GM12878 (cell line): ENCODE results near the gene ORAI3. TPM values are rescaled to one million over a fixed set of nuclear protein-coding genes. Genes with fewer than 3 reads are reported as not detected.

Experiments used
- ATAC-seq: fragments of 200-7000 bp; cut with Tn5 transposase; 3 replicates; pipeline ENCODE4 v1.9.1; 2020; ENCODE audit warnings: mild to moderate bottlenecking, moderate library complexity
- BruUV-seq: library from RNA; stranded (reverse); fragments of 400-500 nt; replicated peaks from 2 replicates; lab custom pipeline; 2021; lab: Mats Ljungman, UMichigan
- CTCF ChIA-PET: fragments of 300-600 bp; sonication (Branson Sonifier 250); formaldehyde crosslinking; extraction: SDS; loops from one replicate; lab custom pipeline; 2021; ENCODE audit warnings: inconsistent platforms; lab: Yijun Ruan, JAX
- POLR2A ChIA-PET: fragments of 350-600 bp; formaldehyde crosslinking; extraction: SDS; loops from one replicate; lab custom pipeline; 2021; ENCODE audit warnings: inconsistent platforms; lab: Charles Lee
- RAD21 ChIA-PET: fragments of 300-600 bp; sonication (Branson Sonifier 250); formaldehyde crosslinking; loops from one replicate; lab custom pipeline; 2023; ENCODE audit warnings: antibody characterized with exemption; ENCODE audit not compliant: unreplicated experiment; lab: Charles Lee
- SMC1A ChIA-PET: fragments of 300-600 bp; sonication (Branson Sonifier 250); formaldehyde crosslinking; loops from one replicate; lab custom pipeline; 2023; ENCODE audit not compliant: unreplicated experiment, uncharacterized antibody; lab: Charles Lee
- DNase-seq: peaks from one replicate; pipeline ENCODE4 v3.0.0-alpha.2; 2011; ENCODE audit warnings: low read depth, low spot score
- FAIRE-seq: peaks from 3 replicates; lab custom pipeline; 2011; peaks lifted over from hg19 to GRCh38; lab: Jason Lieb, UNC
- H2AFZ ChIP-seq: 2 replicates; pipeline ENCODE4 v1.6.0; 2011; ENCODE audit warnings: low read depth, low read length, control low read depth; ENCODE audit not compliant: control insufficient read depth
- H3K27ac ChIP-seq: 2 replicates; pipeline ENCODE4 v1.5.1; 2011; ENCODE audit warnings: control low read depth; ENCODE audit not compliant: control insufficient read depth, insufficient read depth
- H3K27me3 ChIP-seq, 2 experiments: replicated peaks in 1 of 2; 2 replicates each; pipeline versions ENCODE4 v1.6.0 to v1.6.1; 2011; ENCODE audit warnings: low read length in 1 of 2; ENCODE audit not compliant: control insufficient read depth in 2 of 2, insufficient read depth in 2 of 2
- H3K36me3 ChIP-seq, 2 experiments: 2 replicates each; pipeline ENCODE4 v1.5.1; 2011; ENCODE audit warnings: low read length in 1 of 2; ENCODE audit not compliant: control insufficient read depth in 2 of 2, insufficient read depth in 2 of 2
- H3K4me1 ChIP-seq: 2 replicates; pipeline ENCODE4 v1.6.1; 2011; ENCODE audit warnings: mild to moderate bottlenecking, low read length, moderate library complexity, mixed read lengths; ENCODE audit not compliant: control insufficient read depth, insufficient read depth
- H3K4me2 ChIP-seq: 2 replicates; pipeline ENCODE4 v1.6.0; 2011; ENCODE audit warnings: control low read depth; ENCODE audit not compliant: control insufficient read depth, insufficient read depth
- H3K4me3 ChIP-seq: fragments of 200-600 bp; sonication (generic); 2 replicates; pipeline ENCODE4 v1.5.1; 2016
- H3K79me2 ChIP-seq: 2 replicates; pipeline ENCODE4 v1.6.0; 2011; ENCODE audit warnings: low read length; ENCODE audit not compliant: control insufficient read depth, insufficient read depth
- H3K9ac ChIP-seq: 2 replicates; pipeline ENCODE4 v1.8.0; 2011; ENCODE audit warnings: low read length, control low read depth, mixed read lengths; ENCODE audit not compliant: control insufficient read depth, insufficient read depth
- H3K9me3 ChIP-seq: replicated peaks from 3 replicates; pipeline ENCODE4 v1.5.1; 2011; ENCODE audit warnings: mild to moderate bottlenecking, low read length; ENCODE audit not compliant: control insufficient read depth, insufficient read depth
- H4K20me1 ChIP-seq: 2 replicates; pipeline ENCODE4 v1.6.0; 2011; ENCODE audit not compliant: control insufficient read depth, insufficient read depth
- ASH2L ChIP-seq: fragments of 300-600, 200-600 bp; sonication (generic); IDR thresholded peaks from 2 replicates; pipeline ENCODE4 v1.6.1; 2017; ENCODE audit warnings: low read depth, mild to moderate bottlenecking, borderline replicate concordance
- EED ChIP-seq: sonication (generic); IDR thresholded peaks from 2 replicates; pipeline ENCODE4 v1.6.1; 2016; ENCODE audit warnings: antibody characterized with exemption, low read depth
- ESRRA ChIP-seq: IDR thresholded peaks from 2 replicates; pipeline ENCODE4 v1.6.1; 2012; ENCODE audit warnings: mild to moderate bottlenecking, low read length, improper control_type of control experiment
- GATAD2B ChIP-seq: fragments of 450-650 bp; conservative IDR thresholded peaks from 2 replicates; pipeline ENCODE4 v1.6.1; 2017; ENCODE audit warnings: low read depth, mild to moderate bottlenecking, moderate library complexity
- IKZF1 ChIP-seq: fragments of 450-650 bp; conservative IDR thresholded peaks from 2 replicates; pipeline ENCODE4 v1.6.1; 2017; ENCODE audit warnings: antibody characterized with exemption, mild to moderate bottlenecking
- KDM1A ChIP-seq: fragments of 200-600 bp; sonication (generic); IDR thresholded peaks from 2 replicates; pipeline ENCODE4 v1.6.1; 2016; ENCODE audit warnings: borderline replicate concordance
- MXI1 ChIP-seq: fragments of 150-350 bp; IDR thresholded peaks from 2 replicates; pipeline ENCODE4 v1.6.1; 2011; ENCODE audit warnings: low read depth, mild to moderate bottlenecking, inconsistent platforms, low read length, improper control_type of control experiment
- PAX5 ChIP-seq: IDR thresholded peaks from 2 replicates; pipeline ENCODE4 v1.6.1; 2011; ENCODE audit warnings: low read depth, low read length, borderline replicate concordance
- POLR2A ChIP-seq: IDR thresholded peaks from 2 replicates; pipeline ENCODE4 v1.6.1; 2011; ENCODE audit warnings: low read depth, mild to moderate bottlenecking, low read length
- POU2F2 ChIP-seq: IDR thresholded peaks from 3 replicates; pipeline ENCODE4 v1.6.1; 2011; ENCODE audit warnings: low read depth, mild to moderate bottlenecking, low read length, borderline replicate concordance
- RAD51 ChIP-seq: fragments of 450-650 bp; IDR thresholded peaks from 2 replicates; pipeline ENCODE4 v1.6.1; 2016; ENCODE audit warnings: moderate library complexity, mild to moderate bottlenecking, inconsistent platforms
- TCF3 ChIP-seq: IDR thresholded peaks from 2 replicates; pipeline ENCODE4 v1.6.1; 2012; ENCODE audit warnings: low read depth, mild to moderate bottlenecking, low read length, borderline replicate concordance; ENCODE audit not compliant: insufficient read depth
- ZNF687 ChIP-seq: fragments of 450-650 bp; IDR thresholded peaks from 2 replicates; pipeline ENCODE4 v1.6.1; 2017; ENCODE audit warnings: mild to moderate bottlenecking, moderate library complexity
- WGBS: methylation state at CpG from one replicate; pipeline ENCODE4 v1.1.6; 2016; ENCODE audit warnings: low lambda C conversion rate; ENCODE audit not compliant: insufficient replicate concordance, insufficient coverage; ENCODE audit errors: missing lambda C conversion rate; 5-methylcytosine and 5-hydroxymethylcytosine counted together
- in situ Hi-C: fragments of 300-500 bp; cut with MboI; formaldehyde crosslinking; loops from 9 replicates; pipeline ENCODE4 v1.14.3; 2018; ENCODE audit warnings: mixed read lengths
- intact Hi-C: fragments of 100-400 bp; cut with micrococcal nuclease; formaldehyde crosslinking; loops from one replicate; pipeline ENCODE4 v1.14.2; 2022; ENCODE audit not compliant: unreplicated experiment
- polyA plus RNA-seq, 11 experiments: library from polyadenylated mRNA; depleted of rRNA in 4 of 11; unstranded in 6 of 11; stranded (reverse) in 5 of 11; fragments of >200 nt; fragmentation: Nextera tagmentation in 4 of 11; fragmentation: Illumina TruSeq in 1 of 11; extraction: Ambion mirVana in 4 of 11; extraction: Trizol in 1 of 11; gene quantifications; 1 replicate in 1 of 11; 2 replicates in 10 of 11; pipeline versions ENCODE4 v1.2.1 to v1.2.3, GENCODE V29; 2011 to 2016; ENCODE audit warnings: inconsistent platforms in 2 of 11, missing spikeins in 2 of 11, low read depth in 1 of 11
- total RNA-seq, 4 experiments: library from RNA; depleted of rRNA in 3 of 4; stranded (reverse); fragments of >200 nt in 3 of 4; fragmentation: Illumina TruSeq in 1 of 4; extraction: Trizol in 1 of 4; gene quantifications; 2 replicates each; pipeline versions ENCODE4 v1.2.1 to v1.2.3, GENCODE V29; 2013 to 2021
- TF ChIP-seq, protein P1 (sequence below): fragments of 450-650 bp; formaldehyde crosslinking; IDR thresholded peaks from 2 replicates; pipeline ENCODE4 v1.5.0; 2022; ENCODE audit warnings: mild to moderate bottlenecking, missing genetic modification characterization

Gene ORAI3
- total and polyA plus RNA-seq, 10 of the 15 experiments (the other 5 are each of a cell fraction or from before 2014, with no cell fraction given), result 3.4 to 21.9 (median 16.2) TPM

GRCh38 chr16:30924076-30924912 lies 24.6 kb upstream of the ORAI3 start:
- intact Hi-C loops, result loop anchor here (5.0 to 10.0 kb wide), 3 partner anchors 162 to 269 kb away; partner anchors contain the start of genes CFAP119, FBRS, PRR14 and RNF40
- Histone ChIP-seq H3K9me3 (no peaks in the 10 kb centered on the region), H3K9ac (peak overlapping the region; percentile 57), H4K20me1 (no peaks in the 10 kb centered on the region), H3K4me3 (peak overlapping the region; percentile 81), H3K79me2 (peaks cover 5% of the 10 kb centered on the region), H3K27me3 (no peaks in the 10 kb centered on the region), H3K4me1 (peaks cover 4% of the 10 kb centered on the region; the same call in 1 of the 2 replicates), H2AFZ (no peak overlapping the region), H3K4me2 (peak overlapping the region; percentile 48), H3K36me3 (no peaks in the 10 kb centered on the region; a peak in 2 of 4 replicates), H3K27ac (peak overlapping the region; percentile 32; the same call in 1 of the 2 replicates)
- DNase-seq (no peak), ATAC-seq (no peak), FAIRE-seq (no peak)
- ChIA-PET RAD21 (interaction anchor here (0.6 to 1.3 kb wide), 4 partner anchors 29 to 111 kb away, joined by 3 to 5 read pairs (median 4); no protein-coding TSS in a partner anchor), POLR2A (interaction anchor here (0.5 to 1.5 kb wide), 4 partner anchors 16 to 1009 kb away, joined by 3 to 8 read pairs (median 3); no protein-coding TSS in a partner anchor), CTCF (interaction anchor here (1.1 to 5.2 kb wide), 2 partner anchors 17 to 23 kb away, joined by 3 to 26 read pairs; no protein-coding TSS in a partner anchor), SMC1A (no interaction called here)
- in situ Hi-C loops, result loop anchor here (5.0 kb wide), 1 partner anchor 82 kb away; no protein-coding TSS in a partner anchor
- WGBS, result 5% methylated on average over 20 of the region's 53 CpGs
- BruUV-seq, result no TSS peak
- TF ChIP-seq POLR2A (no peak), ASH2L (no peak), POU2F2 (no peak), PAX5 (no peak), KDM1A (no peak), IKZF1 (peak; percentile 42; the same call in 1 of the 2 replicates), ZNF687 (no peak), TCF3 (no peak), GATAD2B (peak; percentile 83), RAD51 (no peak), EED (no peak), MXI1 (no peak), ESRRA (no peak)
- TF ChIP-seq, protein P1, sequence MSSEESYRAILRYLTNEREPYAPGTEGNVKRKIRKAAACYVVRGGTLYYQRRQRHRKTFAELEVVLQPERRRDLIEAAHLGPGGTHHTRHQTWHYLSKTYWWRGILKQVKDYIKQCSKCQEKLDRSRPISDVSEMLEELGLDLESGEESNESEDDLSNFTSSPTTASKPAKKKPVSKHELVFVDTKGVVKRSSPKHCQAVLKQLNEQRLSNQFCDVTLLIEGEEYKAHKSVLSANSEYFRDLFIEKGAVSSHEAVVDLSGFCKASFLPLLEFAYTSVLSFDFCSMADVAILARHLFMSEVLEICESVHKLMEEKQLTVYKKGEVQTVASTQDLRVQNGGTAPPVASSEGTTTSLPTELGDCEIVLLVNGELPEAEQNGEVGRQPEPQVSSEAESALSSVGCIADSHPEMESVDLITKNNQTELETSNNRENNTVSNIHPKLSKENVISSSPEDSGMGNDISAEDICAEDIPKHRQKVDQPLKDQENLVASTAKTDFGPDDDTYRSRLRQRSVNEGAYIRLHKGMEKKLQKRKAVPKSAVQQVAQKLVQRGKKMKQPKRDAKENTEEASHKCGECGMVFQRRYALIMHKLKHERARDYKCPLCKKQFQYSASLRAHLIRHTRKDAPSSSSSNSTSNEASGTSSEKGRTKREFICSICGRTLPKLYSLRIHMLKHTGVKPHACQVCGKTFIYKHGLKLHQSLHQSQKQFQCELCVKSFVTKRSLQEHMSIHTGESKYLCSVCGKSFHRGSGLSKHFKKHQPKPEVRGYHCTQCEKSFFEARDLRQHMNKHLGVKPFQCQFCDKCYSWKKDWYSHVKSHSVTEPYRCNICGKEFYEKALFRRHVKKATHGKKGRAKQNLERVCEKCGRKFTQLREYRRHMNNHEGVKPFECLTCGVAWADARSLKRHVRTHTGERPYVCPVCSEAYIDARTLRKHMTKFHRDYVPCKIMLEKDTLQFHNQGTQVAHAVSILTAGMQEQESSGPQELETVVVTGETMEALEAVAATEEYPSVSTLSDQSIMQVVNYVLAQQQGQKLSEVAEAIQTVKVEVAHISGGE (CRISPR knock-in tag), result no peak
